ENCODE results near the gene CHKA.
A peak's percentile ranks its signal among the peaks of the same experiment; 100 is the strongest.
"Not testable (repeated sequence)": the region's sequence is repeated elsewhere in the genome, so short reads cannot be mapped to it uniquely, and the experiment has no call there.

Gene CHKA

DNA sequence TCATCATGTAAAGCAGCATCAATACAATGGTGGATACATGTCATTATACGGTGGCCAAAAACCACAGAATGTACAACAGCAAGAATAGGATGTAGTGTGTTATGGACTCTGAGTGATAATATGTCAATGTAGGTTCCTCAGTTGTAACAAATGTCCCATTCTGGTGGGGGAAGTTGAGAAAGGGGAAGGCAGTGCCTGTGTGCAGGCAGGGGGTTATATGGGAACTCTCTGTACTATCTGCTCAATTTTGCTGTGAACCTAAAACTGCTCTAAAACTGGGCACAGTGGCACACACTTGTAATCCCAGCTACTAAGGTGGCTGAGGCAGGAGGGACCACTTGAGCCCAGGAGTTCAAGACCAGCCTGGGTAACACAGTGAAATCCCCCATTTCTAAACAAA, 5.9 kb downstream of the CHKA start:
- no peak for DNase-seq

DNA sequence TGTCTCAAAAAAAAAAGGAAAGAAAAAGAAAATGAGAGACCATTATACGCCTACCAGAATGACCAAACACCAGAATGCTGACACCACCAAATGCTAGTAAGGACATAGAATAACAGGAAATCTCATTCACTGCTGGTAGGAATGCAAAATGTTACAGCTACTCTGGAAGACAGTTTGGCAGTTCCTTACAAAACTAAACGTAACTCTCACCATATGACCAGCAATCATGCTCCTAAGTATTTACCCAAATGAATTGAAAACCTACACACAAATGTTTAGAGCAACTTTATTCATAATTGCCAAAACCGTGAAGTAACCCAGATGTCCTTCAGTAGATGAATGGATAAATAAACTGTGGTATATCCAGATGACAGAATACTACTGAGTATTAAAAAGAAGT, 7.2 kb downstream of the CHKA start:
- no peak for DNase-seq

DNA sequence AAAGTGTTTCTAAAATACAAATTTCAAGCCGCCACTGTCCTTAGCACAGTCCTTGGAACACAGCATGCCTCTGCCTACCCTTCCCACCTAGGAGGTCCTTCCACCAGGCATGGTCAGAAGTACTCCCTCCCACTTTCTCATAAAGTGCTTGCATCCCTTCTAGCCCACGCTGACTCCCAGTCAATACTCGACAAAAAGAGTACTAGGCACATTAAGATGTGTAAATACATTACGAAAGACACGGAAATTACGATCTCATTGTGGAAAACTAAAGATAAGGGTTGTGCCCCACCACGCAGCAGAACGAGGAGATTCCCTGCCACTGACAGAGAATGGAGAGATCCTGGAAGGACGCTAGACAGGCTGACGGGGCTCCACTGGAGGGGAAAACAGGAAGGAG, 13.5 kb downstream of the CHKA start:
- no peak for DNase-seq

DNA sequence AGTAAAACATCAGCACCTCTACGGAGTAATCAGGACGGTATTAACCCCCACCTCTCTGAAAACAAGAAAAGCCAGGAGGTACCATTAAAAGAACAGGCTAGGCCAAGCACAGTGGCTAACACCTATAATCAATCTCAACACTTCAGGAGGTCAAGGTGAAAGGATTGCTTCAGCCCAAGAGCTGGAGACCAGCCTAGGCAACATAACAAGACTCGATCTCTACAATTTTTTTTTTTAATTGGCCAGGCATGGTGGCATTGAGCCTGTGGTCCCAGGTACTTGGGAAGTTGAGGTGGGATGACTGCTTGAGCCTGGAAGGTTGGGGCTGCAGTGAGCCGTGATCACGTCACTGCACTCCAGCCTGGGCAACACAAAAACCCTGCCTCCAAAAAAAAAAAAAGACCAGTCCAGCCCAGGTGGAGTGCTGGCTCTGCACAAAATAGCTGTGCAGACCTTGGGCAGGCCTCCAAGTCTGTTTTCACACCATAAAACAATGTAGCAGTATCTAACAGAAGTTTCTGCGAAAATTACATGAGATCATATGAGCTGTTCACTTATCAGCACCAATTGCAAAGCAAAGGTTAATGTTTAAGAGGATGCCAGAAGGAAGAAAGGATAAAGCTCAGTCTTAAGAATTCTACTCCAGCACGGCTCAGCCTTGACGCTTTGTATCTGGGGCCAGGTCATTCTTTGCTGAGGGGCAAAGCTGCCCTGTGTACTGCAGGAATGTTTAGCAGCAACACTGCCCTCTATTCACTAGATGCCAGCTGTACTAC, 14.8 kb downstream of the CHKA start:
- no peak for DNase-seq

DNA sequence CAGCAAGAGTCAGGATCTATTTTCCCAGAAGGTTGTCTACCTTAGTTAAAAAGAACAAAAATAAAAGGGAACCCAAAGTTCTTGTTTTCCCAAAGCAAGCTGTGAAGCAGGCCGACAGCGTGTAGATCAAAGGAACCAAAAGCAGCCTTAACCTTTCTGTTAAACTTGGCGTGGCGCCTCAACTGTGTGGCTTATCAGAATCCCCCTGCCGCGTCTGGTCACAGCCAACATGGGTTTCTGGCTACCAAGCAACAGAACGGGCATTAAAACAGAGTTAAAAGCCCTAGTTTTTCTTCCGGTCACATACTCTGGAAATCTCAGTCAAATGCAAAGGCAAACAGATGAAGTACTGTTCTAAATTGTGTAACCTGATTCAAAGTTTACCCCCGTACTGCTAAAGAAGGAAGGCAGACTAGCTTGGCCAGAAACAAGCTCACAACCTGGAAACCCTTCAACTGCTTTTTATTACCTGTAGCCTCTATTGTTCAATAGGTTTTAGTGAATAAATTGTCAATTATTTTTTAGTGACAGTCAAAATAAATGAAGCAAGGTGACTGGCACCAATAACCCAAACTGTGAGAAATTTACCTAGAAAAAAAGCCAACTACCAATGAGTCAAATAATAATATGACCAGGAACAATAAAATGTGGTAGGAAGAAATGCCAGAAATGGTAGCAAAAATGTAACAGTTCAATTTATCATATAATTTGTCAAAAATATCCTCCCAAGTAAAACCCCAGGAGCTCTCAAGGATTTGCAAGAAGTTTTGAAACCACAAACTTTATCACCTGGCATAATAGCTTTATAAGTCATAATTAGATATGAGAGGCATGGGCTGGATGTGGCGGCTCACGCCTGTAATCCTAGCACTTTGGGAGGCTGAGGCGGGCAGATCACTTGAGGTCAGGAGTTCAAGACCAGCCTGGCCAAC, 21.4 kb downstream of the CHKA start:
- peak; percentile 16 for DNase-seq

DNA sequence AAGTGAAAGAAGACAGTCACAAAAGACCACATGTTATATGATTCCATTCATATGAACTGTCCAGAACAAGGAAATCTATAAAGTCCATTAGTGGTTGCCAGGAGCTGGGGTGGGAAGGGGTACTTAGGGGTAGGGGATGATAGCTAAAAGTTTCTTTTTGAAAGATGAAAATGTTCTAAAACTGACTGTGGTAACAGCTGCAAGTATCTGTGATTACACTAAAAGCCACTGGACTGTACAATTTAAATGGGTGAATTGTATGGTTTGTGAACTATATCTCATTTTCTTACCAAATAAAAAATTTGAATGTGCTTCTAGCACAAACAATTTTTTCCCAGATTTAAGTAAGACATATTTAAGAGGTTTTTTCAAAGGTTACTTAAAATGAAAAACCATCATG, 22.1 kb downstream of the CHKA start:
- no peak for DNase-seq

DNA sequence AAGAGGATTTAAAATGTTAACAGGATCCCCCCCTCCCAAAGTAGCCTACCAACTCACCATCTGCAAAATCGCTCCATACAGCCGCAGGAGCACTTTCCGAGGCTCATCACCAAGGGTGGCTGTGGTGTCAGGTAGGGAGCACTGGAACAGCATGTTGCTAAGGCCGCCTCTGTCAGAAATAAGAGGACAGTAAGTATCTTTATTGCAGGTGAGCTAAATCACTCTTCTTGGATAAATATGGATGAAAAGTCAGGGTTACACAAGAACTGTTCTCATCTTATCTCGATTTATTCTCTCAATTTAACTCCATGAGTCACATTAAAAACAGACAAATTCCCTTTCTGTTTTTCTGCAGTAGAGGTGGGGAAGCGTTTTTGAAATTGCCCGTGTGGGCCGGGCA, 24.2 kb downstream of the CHKA start:
- DNase-seq, result no peak

DNA sequence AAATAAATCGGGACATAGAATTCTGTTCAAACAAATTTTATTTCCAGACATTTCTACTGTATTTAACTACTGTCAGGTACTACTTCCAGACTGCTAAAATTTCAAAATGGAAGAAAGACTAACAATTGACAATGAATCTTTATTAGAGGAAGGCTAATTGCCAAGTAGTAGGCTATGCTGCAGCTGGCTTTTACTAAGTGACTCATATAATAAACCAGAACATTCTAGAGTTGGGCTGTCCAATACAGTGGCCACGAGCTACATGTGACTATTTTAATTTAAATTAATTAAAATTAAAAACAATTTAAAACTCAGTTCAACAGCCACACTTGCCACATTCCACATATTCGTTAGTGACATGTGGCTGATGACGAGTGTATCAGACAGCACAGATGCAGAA, 27.6 kb downstream of the CHKA start:
- DNase-seq, result no peak

DNA sequence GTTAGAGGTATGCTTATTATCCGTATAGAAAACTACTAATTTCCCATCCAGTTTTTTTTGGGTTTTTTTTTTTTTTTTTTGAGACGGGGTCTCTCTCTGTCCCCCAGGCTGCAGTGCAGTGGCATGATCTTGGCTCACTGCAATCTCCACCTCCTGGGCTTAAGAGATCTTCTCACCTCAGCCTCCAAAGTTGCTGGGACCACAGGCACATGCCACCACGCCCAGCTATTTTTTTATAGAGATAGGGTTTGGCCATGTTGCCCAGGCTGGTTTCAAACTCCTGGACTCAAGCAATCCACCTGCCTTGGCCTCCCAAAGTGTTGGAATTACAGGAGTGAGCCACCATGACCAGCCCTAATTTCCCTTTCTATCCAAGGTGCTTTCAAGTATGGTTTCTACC, 28.2 kb downstream of the CHKA start:
- not testable (repeated sequence) for DNase-seq

DNA sequence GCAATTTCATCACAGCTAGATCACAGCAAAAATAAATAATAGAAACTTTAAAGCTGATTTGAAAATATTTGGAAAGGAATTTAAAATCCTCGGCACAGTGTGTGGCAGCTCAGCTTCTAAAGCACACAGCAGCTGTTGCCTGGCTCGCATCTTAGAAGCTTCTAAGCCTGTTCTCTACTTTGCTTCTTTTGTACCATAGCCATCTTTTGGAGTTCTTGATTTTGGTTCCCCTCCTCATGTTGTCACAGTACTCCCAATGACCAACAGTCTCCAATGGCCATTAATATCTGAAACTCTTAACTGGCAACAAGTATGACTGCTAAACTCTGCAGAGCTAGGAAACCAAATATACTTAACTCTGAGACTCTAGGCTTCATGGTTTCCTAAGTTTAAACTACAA, 28.8 kb downstream of the CHKA start:
- DNase-seq, result no peak

DNA sequence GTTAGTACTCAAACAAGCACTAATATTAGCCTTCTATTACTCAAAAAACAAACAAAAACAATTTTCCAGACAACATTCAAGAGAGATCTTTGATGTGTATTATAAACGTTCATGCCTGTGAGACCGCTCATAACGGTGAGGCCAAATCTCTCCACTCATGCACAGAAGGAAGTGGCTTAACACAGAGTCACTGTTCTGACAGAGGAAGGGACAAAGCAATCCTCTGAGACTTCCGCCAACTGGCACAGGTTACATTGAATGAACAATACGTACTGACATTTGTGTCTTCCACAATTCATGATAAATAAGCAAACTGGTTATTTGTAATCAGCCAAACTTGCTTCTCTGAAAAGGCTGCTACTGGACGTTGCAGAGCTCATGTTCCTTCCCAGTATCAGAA, 30.5 kb downstream of the CHKA start:
- no peak for DNase-seq

DNA sequence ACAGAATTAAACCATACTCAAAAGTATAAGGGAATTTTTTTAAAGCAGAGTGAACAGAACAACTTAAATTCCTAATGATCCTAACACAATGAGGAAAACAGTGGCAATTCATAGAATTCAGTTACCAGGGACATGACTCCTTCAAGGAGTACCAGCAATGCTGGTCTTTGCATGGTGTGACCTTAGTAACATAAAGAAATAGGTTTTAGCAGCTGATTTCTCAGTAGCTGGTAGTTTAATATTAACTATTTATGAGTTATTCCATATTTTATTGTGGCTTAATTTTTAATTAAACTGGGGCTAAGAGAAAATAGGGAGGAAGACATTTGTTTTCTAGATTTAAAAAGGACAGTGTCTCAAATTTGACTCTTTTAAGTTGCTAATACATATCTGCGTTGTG, 30.9 kb downstream of the CHKA start:
- no peak for DNase-seq

DNA sequence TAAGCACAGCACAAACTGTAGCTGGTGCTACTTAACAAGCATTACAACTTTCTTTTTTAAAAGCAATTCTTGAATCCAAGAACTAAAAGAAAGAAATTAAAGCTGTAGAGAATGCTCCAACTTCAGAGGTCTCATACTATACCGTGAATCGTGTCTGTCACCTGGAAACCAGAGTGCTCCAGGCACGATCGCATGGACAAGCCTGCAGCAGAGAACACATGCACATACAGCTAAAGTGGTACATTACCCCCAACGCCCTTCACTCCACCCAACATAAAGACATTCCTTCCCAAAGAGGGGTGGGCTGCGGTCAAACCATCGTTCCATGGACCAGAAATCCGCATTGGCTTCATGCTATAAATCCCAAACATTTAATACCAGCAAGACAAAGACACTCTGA, 31.5 kb downstream of the CHKA start:
- DNase-seq, result no peak

DNA sequence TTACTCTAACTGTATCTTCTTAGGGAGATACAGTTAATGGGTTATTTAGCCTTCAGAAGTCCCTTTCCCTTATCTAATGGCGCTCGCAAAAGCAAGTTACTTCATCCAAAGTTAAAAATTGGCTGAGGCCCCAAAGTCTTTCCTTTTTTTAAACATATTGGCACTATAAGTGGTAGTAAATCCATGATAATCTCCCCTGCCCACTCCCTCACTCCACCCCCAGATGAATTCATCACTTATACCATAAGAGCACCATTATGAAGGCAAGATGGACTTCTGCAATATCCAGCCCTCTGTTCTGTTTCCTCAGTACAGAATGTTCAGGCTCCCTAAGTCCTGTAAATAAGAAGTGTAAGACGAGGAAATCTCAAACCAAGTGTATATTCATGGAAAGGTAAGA, 37.7 kb downstream of the CHKA start:
- no peak for DNase-seq

DNA sequence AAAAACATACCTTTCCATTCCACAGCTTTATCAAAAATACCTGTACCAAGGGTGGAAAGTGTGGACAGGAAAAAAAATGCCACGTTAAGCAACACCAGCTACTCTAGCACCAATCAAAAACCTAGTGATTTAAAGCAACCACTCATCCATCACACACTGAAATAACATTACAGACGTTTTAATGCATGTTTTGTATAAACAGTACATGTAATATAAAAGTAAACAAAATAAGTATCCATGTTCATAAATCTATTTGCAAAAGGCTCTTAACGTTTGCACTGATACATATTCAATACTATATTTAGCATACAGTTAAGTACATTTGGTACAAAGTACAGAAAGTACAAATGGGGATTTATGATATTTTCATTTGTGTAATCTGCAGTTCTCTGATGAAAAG, 38.7 kb downstream of the CHKA start:
- DNase-seq, result no peak

DNA sequence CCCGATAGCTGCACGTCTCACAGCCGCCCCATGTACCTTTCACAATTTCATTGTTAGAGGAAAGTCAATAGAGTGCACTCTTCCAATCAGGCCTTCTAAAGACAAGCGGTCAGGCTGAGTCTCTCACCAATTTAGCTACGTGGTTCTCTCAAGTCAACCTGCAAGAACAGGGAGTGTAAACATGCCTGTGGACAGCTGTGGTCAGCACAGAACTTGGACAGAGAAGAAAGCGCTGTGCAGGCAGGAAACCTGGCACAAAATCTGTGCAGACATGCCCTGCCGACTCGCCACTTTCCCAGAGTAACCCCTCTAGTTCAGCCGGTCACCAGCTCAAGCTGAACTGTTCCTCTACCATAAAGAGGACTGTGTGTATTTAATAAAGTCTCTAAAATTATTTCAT, 39.5 kb downstream of the CHKA start:
- DNase-seq, result no peak

DNA sequence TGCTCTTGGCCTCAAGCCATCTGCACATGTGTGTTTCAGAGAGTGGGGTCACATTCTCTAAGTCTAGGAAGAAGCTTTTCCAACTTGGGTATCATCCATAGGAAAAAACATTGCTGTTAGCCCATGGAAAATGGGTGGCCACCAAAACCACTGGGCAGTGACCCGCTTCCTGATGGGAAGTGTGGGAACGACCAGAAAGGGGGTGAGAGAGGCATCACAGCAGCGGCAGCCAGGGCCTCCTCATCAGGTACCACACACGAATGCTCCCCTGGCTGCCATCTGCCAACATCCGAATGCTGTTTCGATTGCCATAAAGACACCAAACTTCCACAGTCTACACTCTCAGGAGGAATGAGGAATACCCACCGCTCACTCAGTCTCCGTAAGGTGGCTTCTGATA, 40.3 kb downstream of the CHKA start:
- no peak for DNase-seq

DNA sequence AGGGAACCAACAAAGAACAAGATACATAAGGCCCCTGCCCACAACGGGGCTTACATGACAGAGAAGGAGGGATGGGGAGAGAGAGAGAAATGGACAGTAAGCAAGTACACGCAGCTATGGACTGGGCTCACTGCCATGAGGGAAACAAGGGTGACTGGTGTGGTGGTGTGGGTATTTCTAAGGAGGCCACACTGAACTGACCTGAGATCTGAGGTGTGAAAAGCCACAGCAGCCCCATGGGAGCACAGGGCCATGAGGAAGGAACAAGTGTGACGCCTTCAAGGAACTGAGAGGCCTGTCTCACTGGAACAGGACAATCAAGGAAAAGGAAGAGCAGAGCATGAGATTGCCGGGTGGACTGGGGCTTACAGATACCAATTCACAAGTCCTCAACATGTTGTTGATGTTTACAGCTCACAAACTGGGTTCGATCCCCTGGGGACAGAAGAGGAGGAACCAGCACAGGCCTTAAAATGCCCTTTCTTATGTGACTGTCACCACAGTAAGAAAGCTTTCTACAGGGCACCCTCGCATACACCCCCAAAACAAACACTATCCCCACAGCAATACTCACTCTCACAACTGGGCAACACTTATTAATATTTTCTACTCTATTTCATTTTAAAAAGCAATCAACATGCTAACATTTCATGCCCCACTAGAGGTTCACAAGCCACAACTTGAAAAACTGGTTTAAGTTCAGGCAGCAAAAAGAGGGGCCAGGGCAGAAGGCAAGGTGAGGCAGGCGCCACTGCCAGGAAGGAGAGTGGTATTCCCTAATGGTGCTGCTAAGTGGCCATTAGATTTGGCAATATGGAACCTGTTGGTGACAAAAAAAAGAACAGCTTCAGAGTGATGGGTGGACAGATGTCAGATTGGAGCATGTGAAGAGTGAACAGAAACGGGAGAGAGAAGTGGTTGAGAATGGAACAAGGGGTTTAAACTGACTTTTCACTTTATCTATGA, 43.3 kb downstream of the CHKA start:
- no peak for DNase-seq

DNA sequence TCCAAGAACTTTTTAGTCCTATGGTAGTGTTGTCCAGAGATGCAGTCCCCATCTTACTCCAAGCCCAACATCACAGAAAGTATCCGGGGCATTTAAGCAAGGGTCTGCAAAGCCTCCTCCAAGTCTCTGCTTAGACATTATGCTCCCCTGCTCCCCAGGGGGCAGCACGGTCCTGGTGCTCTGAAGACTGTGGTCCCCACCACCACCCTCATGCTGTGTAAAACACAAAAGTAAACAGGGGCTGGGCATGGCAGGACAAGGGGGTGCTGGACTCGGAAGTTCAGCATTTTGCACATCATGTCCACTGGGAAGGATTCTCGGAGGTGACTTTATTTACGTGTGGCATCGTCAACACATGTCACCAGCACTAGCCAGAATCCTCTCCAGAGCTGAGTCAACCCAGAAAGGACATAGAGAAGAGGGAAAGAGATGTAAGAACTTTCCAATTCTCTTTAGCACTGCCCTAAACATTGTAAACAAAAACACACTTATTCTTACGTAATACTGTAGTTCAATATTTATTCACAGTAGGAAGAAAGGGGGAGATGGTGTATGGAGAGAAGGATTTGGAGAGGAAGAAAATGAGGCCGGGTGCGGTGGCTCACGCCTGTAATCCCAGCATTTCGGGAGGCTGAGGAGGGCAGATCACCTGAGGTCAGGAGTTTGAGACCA, 44.7 kb downstream of the CHKA start:
- no peak for DNase-seq

DNA sequence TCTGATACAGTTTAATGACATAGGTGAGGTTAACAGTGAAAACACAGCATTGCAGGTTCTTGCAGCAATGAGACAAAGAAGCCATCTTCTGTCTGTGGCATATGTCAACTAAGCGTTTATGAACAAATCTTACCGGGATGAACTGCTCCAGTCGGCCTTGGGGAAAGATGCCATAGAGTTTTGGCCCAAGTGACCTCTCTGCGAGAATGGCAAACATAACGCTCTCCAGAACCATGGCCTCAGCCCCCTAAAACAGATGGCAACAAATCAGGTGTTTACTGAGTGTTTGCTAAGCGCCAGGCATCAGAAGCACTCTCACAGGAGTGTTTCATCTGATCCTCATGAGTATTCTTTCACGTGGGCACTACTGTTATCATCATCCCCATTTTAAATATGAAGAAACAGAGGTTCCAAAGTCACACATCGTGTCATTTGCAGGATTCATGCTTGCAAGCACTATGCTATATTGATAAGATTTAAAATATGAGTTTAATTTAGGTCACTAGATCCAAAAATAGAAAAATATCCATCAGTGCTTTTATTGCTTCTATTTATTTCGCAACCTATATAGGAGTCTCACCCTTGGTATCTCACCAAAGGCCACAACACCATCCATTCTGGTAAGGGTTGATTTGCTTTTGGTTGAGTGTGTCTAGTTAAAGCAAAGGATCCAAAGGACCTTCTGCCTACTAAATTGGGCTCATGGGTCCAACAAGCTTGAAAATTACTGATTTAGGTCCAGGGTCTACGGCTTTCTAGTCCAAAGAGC, 46.4 kb downstream of the CHKA start:
- no peak for DNase-seq

DNA sequence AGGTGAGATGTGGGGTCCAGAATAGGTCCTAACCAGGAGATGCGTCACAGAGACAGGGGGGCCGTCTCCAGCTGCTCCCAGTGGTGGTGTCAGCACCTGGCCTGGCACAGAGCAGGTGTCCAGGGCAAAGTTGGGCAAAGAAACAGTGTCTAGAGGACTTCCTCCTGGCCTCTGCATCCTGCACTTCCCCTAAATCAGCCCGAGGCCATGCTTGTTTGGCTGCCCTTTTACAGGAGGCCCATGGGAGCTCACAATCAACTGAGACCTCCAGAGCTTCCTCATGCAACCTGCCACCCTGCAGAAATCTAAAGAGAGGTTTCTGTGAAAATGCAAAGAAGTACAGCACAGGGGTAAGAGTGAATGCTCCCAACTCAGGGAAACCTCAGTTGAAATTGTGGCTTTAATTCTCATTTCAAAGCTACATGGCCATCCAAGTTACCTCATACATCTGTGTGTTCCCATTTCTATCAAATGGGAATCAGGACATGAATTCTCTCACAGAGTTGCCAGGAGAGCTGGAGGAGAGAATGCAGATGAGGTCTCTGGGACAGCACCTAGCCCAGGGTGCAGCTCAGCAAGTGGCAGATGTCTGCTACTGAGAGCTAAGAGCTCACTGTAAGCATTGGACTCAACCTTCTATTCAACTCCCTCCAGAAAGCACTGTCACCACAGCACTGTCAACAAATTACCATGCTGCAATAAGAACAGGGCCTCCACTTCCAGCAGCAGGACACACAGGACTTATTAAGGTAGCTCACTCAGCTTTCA, 49.7 kb downstream of the CHKA start:
- DNase-seq, result no peak

Data from stimulated activated CD4-positive, alpha-beta T cell treated with anti-CD3 and anti-CD28 coated beads, Interleukin-4, amount 100 ng/mL, for 1 hour (primary cell).